T-helper 17 cell (primary cell): ENCODE results near the gene BMP8A. TPM values are rescaled to one million over a fixed set of nuclear protein-coding genes. Genes with fewer than 3 reads are reported as not detected.
"Not testable (repeated sequence)": the region's sequence is repeated elsewhere in the genome, so short reads cannot be mapped to it uniquely, and the experiment has no call there.

ENCODE experiments used
- ATAC-seq: fragments of 150-1000 bp; cut with Tn5 transposase; 2 replicates; pipeline ENCODE4 v1.10.0; 2021; ENCODE audit warnings: mild to moderate bottlenecking, moderate library complexity
- DNase-seq, 3 donors: peaks; one replicate each; pipeline versions ENCODE4 v3.0.0 to v3.0.0-alpha.2; 2020 to 2021
- H3K9me3 ChIP-seq: one replicate; pipeline ENCODE4 v1.7.0; 2013; ENCODE audit warnings: low read length, mild to moderate bottlenecking; ENCODE audit not compliant: control insufficient read depth, poor library complexity, severe bottlenecking
- H3K27ac Mint-ChIP-seq: one replicate; pipeline ENCODE4 v1.8.0; 2022; ENCODE audit warnings: mild to moderate bottlenecking, moderate library complexity, mixed read lengths
- H3K27me3 Mint-ChIP-seq: one replicate; pipeline ENCODE4 v1.8.0; 2022; ENCODE audit warnings: mixed read lengths
- H3K36me3 Mint-ChIP-seq: one replicate; pipeline ENCODE4 v1.8.0; 2022; ENCODE audit warnings: low read depth, mixed read lengths
- H3K4me1 Mint-ChIP-seq: one replicate; pipeline ENCODE4 v1.8.0; 2022; ENCODE audit warnings: mild to moderate bottlenecking, mixed read lengths
- H3K4me3 Mint-ChIP-seq: one replicate; pipeline ENCODE4 v1.8.0; 2022; ENCODE audit warnings: mild to moderate bottlenecking, moderate library complexity, mixed read lengths
- total RNA-seq, 4 donors: library from RNA in 2 of 4; stranded (reverse) in 2 of 4; gene quantifications; one replicate each; pipeline ENCODE4 v1.2.3 and lab custom pipeline; 2022 to 2026

The BMP8A gene
- total RNA-seq, 2 donors from 2014 or later = 0.23 TPM; not detected in 1

DNA sequence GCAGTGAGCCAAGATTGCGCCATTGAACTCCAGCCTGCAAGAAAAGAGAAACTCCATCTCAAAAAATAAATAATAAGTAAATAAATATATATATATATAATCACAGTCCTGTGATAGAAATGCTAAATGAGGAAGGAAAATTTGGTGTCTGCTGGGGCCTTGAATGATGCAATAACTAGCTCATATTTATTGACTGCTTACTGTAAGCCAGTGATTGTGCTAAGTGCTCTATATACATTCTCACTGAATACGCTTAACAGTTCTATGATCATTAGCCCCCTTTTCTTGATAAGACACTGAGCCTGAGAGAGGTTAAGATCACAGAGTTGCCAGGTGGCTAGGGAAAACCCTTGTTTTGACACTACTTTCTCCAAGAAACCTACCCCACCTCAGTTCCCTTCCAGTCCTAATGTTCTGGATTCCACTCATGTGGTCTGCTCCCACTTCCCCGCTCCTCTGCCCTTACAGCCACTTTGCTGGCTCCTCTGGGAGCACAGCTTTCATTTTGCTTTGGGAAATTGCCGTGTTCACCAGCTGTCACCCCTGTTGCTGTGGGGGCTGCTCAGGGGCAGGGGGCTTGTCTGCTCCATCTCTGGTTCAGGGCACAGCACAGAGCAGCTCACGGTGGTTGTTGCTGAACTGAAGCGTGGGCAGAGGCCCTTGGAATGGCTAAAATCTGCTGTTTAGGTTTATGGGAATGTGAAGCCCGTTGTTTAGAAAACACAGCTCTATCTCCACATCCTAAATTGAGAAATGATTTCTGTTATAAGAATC is 2.5 kb upstream of the BMP8A start:
- H3K36me3 Mint-ChIP-seq = no peaks in the 10 kb centered on the region
- no peak for DNase-seq
- H3K4me3 Mint-ChIP-seq = peak overlapping the region; percentile 59
- peaks cover 6% of the 10 kb centered on the region for H3K4me1 Mint-ChIP-seq
- ATAC-seq = no peak
- H3K27ac Mint-ChIP-seq = peak overlapping the region; percentile 57
- no peaks in the 10 kb centered on the region for H3K9me3 ChIP-seq
- H3K27me3 Mint-ChIP-seq = peaks cover 16% of the 10 kb centered on the region

GRCh38 chr1:39489567-39490239 is 1.7 kb upstream of the BMP8A start:
- H3K27me3 Mint-ChIP-seq = peaks cover 23% of the 10 kb centered on the region
- no peak for ATAC-seq
- DNase-seq = no peak
- H3K36me3 Mint-ChIP-seq = peaks cover 2% of the 10 kb centered on the region
- H3K9me3 ChIP-seq = no peaks in the 10 kb centered on the region
- H3K4me1 Mint-ChIP-seq = peaks cover 6% of the 10 kb centered on the region
- H3K4me3 Mint-ChIP-seq = peak overlapping the region; percentile 59
- peak overlapping the region; percentile 57 for H3K27ac Mint-ChIP-seq

- peaks cover 6% of the 10 kb centered on the region for H3K4me1 Mint-ChIP-seq
- DNase-seq = peak in 1 of 3 donors; percentile 23
- ATAC-seq = peak; percentile 24
- H3K27me3 Mint-ChIP-seq = peaks cover 23% of the 10 kb centered on the region
- H3K36me3 Mint-ChIP-seq = peaks cover 2% of the 10 kb centered on the region
- H3K4me3 Mint-ChIP-seq = peak overlapping the region; percentile 83
- H3K27ac Mint-ChIP-seq = peak overlapping the region; percentile 61
- H3K9me3 ChIP-seq = no peaks in the 10 kb centered on the region
These were observed 765 bp upstream of the BMP8A start for GRCh38 chr1:39490596-39491145.

DNA sequence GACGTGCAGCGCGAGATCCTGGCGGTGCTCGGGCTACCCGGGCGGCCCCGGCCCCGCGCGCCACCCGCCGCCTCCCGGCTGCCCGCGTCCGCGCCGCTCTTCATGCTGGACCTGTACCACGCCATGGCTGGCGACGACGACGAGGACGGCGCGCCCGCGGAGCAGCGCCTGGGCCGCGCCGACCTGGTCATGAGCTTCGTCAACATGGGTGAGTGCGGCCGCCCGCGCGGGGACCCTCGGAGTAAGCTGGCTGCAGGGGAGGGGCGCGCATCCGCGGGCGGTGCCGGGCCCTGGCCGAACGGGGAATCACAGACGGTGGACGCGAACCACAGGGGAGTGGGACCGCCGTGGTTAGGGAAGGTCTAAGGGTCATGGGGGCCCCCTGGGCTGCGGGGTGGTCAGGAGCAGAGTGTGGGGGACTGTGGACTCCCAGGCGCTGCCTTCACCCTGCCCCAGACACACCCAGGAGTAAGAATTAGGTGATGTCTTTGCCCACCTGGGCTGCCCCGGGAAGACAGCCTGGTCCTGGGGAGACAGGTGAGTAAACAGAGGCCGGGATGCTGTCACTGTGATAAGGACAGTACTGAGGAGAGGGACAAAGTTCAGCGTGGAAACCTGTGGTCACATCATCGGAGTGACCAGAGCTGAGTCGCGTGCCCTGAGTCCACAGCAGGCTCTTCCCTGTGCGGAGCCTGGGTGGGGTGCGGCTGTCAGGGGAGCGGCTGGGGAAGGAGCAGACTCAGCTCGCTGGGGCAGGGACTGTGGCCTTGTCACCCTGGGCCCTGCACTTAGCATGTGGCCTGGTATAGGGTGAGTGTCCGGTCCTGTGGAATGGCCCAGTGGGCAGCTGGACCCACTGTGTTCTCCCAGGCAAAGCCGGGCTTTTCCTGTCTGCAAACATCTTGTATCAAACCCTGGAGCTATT is 944 bp downstream of the BMP8A start:
- ATAC-seq, DNase-seq, H3K36me3 Mint-ChIP-seq, H3K27ac Mint-ChIP-seq, H3K4me1 Mint-ChIP-seq, H3K9me3 ChIP-seq: not testable (repeated sequence)
- H3K4me3 Mint-ChIP-seq = peak overlapping the region; percentile 74
- H3K27me3 Mint-ChIP-seq = peaks cover 32% of the 10 kb centered on the region

DNA sequence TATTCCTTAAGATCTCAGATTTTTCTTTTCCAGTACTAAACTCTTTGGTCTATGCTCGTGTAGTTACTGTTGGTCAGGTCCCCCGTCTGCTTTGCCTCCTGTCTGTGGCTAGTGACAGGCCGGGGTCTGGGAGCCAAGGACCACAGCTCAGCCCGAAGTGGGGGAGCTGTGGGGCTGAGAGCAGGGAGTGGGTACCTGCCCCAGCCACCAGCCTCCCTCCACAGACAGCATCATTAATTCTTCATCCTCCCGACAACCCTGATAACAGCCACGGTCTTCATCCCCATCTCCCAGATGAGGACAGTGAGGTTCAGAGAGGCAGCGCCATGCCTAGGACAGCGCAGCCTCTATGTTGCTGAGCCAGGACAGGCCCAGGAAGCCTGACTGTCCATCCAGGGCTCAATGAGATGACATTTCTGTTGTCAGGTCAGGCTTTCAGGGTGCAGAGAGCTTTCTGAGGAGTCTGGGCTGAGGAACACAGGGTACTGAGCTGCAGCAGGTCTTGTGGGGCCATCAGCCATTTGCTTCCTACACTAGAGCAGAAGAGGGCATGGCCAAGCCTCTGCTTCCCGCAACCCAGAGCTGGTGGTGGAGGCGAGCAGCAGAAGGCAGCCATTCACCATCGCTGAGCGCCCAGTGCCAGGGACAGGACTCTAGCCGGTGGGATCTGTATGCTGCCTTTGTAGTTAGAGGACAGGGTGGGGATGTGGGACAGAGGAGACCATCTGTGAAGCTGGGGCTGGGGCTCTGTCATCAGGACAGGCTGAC is 1.8 kb downstream of the BMP8A start:
- not testable (repeated sequence) for H3K36me3 Mint-ChIP-seq, H3K27ac Mint-ChIP-seq, ATAC-seq

DNA sequence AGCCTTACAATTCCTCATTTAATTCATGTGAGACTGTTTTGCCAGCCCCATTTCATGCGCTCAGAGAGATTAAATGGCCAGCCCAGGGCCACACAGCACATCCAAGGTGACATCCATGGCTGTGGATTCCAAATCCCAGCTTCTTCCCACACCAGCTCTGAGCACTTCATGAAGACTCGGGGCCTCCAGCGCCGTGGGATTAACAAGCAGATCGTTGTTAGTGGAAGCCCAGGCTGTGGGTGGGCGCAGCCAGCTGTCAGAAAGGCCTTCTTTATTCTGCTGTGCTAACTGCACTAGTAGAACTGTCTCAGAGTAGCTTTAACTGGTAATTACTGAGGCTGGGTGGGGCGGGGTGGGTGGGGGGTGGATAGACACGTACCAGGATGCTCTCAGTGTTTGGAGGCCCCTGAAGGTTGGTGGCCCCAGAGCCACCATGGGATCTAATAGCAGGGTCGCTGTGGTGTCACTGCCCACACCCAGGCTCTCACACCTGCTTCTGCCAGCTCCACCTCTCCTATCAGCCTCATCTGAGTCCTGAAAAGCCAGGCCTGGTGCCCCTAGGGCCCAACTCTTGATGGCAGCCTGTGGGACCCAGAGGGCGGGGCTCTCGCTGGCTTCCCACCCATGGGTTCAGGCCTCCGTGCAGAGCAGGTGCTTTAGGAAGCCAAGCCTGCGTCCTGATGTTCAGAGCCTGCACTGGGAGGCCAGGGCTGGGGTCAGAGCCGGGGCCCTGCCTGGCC is 3.4 kb downstream of the BMP8A start:
- Mint-ChIP-seq H3K27me3 (peaks cover 34% of the 10 kb centered on the region), H3K4me3 (no peak overlapping the region), H3K27ac (no peak overlapping the region), H3K36me3 (peaks cover 2% of the 10 kb centered on the region), H3K4me1 (peaks cover 6% of the 10 kb centered on the region)
- DNase-seq (no peak), ATAC-seq (no peak)
- H3K9me3 ChIP-seq = no peaks in the 10 kb centered on the region

More for the DNA sequence above, 1.8 kb downstream of the BMP8A start:
- not testable (repeated sequence) for H3K4me1 Mint-ChIP-seq, H3K9me3 ChIP-seq, DNase-seq
- Mint-ChIP-seq H3K27me3 (peaks cover 34% of the 10 kb centered on the region), H3K4me3 (peak overlapping the region; percentile 74)

DNA sequence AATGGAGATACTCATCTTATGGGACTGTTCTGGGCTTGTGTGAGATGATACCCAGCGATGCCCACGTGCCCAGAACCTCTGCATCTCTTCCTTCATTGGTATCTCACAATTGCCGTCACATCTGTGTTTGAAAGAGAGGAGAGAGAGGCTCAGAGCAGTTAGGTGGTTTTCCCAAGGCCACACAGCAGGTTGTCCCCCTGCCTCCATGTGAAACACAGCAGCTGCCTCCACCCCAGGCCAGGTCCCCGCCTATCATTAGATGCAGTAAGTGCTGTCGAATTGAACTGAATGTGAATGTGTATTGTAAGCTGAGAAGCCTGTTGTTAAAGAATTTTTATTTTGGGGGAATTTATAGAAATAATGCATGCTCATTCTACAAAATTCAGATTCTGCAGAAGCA is 5.1 kb downstream of the BMP8A start:
- not testable (repeated sequence) for H3K9me3 ChIP-seq, H3K4me1 Mint-ChIP-seq, ATAC-seq, DNase-seq, H3K27ac Mint-ChIP-seq, H3K36me3 Mint-ChIP-seq, H3K4me3 Mint-ChIP-seq
- peaks cover 34% of the 10 kb centered on the region for H3K27me3 Mint-ChIP-seq

GRCh38 chr1:39497585-39497984 is 6.1 kb downstream of the BMP8A start:
- Mint-ChIP-seq H3K27ac (no peak overlapping the region), H3K4me3 (no peak overlapping the region), H3K27me3 (peaks cover 31% of the 10 kb centered on the region), H3K4me1 (peaks cover 2% of the 10 kb centered on the region), H3K36me3 (peaks cover 2% of the 10 kb centered on the region)
- no peaks in the 10 kb centered on the region for H3K9me3 ChIP-seq
- ATAC-seq (no peak), DNase-seq (no peak)

GRCh38 chr1:39498096-39498710 is 6.8 kb downstream of the BMP8A start:
- H3K4me1 Mint-ChIP-seq, H3K4me3 Mint-ChIP-seq, H3K9me3 ChIP-seq, H3K27ac Mint-ChIP-seq, H3K36me3 Mint-ChIP-seq, DNase-seq, ATAC-seq: not testable (repeated sequence)
- H3K27me3 Mint-ChIP-seq = peaks cover 25% of the 10 kb centered on the region

DNA sequence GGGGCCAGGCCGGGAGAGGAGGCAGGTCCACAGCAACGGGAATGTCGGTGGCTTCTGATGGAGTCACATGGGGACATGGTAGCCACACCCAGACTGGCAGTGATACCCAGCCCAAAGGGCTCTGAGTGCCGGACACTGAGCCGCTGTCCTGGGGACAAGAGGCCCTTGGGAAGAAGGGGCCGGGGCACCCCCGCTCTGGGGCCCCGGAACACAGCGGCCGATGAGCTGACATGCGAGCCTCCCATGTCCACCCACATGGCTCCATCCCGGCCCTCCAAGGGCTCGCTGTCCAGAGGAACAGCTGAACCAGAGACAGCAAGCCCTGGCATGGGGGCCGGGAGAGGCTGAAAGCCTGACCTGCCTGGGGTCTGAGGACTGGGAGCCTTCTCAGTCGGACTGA is 7.4 kb downstream of the BMP8A start:
- H3K27ac Mint-ChIP-seq, H3K4me1 Mint-ChIP-seq, H3K36me3 Mint-ChIP-seq: not testable (repeated sequence)

GRCh38 chr1:39499668-39500067 is 8.2 kb downstream of the BMP8A start:
- H3K36me3 Mint-ChIP-seq = no peaks in the 10 kb centered on the region
- no peaks in the 10 kb centered on the region for H3K9me3 ChIP-seq
- no peak overlapping the region for H3K27ac Mint-ChIP-seq
- peaks cover 2% of the 10 kb centered on the region for H3K4me1 Mint-ChIP-seq
- ATAC-seq = no peak
- no peak overlapping the region for H3K4me3 Mint-ChIP-seq
- H3K27me3 Mint-ChIP-seq = peaks cover 11% of the 10 kb centered on the region
- DNase-seq = no peak

More for the DNA sequence above, 7.4 kb downstream of the BMP8A start:
- not testable (repeated sequence) for H3K4me3 Mint-ChIP-seq, DNase-seq, H3K9me3 ChIP-seq, ATAC-seq
- peaks cover 20% of the 10 kb centered on the region for H3K27me3 Mint-ChIP-seq
